Activated gamma-delta T cell treated with anti-CD3 and anti-CD28 coated beads, Interleukin-2, amount 50 U/mL, for 16 hours (primary cell): Measurements from ENCODE around the gene PHTF1.
A peak's percentile ranks its signal among the peaks of the same experiment; 100 is the strongest.
"Not testable (repeated sequence)": the region's sequence is repeated elsewhere in the genome, so short reads cannot be mapped to it uniquely, and the experiment has no call there.

ENCODE experiments used
- DNase-seq: peaks from one replicate; pipeline ENCODE4 v3.0.0-alpha.2; 2020; ENCODE audit warnings: low read depth

The PHTF1 gene

DNA sequence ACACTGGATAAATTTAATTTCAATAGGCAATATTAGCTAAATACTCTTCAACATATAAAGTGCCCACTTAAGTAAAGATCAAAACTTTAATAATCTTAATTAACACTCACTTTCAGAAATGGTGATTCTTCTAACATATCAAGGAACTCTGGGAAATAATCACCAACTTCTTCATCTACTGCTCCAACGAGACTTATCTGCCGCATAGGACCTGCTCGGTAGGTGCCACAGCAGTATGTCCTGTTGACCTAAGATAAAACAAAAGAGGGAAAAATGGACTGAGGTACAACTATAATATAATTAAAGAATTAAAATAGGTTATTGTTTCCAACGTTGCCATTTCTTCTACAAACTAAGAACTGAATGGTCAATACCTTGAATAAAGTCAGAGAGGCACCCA lies 18.3 kb upstream of the PHTF1 start:
- DNase-seq = no peak

- DNase-seq = no peak
These were observed 10.7 kb upstream of the PHTF1 start for GRCh38 chr1:113770031-113770430.

- DNase-seq = no peak
These were observed 10.3 kb upstream of the PHTF1 start for GRCh38 chr1:113769601-113769970.

- DNase-seq = no peak
These were observed 9.8 kb upstream of the PHTF1 start for GRCh38 chr1:113768916-113769600.

DNA sequence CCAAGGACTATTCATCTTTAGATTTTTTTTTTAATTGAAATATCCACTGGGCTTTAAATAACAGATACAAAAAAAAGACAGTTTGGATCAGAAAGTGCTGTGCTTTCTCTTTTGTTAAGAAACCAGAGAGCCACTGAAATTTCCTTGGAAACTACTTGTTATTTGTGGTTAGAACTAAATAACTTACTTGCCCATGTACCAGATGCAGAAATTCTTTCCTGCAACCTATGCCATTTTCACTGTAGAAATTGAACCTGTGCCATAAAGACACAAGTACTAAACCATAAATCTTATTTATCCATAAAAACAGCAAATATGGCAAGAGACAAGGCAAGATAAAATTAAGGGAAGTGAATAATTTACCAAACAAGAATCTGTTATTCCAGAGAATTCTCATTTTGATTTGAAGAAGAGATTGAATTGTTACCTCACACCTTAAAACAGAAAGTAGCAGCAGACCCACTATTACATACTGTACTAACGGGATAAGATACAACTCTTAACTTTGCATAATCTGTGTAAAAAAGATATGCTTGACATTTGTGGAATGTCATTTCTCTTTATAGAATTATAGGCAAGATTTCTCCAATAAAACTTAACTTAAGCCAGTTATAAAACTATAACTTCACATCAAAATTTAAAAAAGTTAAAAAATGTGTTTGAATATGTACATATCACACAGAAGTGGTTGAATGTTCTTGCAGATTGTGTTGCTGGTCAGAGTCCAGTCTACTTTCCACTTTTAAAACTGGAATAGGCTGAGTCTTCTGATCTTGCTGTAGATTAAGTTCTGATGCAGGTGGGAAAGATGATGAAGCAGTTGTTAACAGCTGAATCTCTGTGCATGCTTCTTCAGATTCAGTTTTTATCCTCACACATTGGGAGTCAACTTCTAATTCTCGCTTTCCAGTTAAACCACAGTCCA lies 6.3 kb upstream of the PHTF1 start:
- DNase-seq = no peak

- no peak for DNase-seq
These were observed 4.4 kb upstream of the PHTF1 start for GRCh38 chr1:113763661-113764060.

GRCh38 chr1:113761937-113762336 lies 2.7 kb upstream of the PHTF1 start:
- no peak for DNase-seq

- no peak for DNase-seq
These were observed 1.1 kb upstream of the PHTF1 start for GRCh38 chr1:113760102-113761080.

GRCh38 chr1:113758631-113759332 lies 504 bp downstream of the PHTF1 start:
- DNase-seq = peak; percentile 39

GRCh38 chr1:113756461-113756860 lies 2.8 kb downstream of the PHTF1 start:
- DNase-seq = no peak

- DNase-seq = not testable (repeated sequence)
These were observed 6.0 kb downstream of the PHTF1 start for GRCh38 chr1:113753333-113753732.

DNA sequence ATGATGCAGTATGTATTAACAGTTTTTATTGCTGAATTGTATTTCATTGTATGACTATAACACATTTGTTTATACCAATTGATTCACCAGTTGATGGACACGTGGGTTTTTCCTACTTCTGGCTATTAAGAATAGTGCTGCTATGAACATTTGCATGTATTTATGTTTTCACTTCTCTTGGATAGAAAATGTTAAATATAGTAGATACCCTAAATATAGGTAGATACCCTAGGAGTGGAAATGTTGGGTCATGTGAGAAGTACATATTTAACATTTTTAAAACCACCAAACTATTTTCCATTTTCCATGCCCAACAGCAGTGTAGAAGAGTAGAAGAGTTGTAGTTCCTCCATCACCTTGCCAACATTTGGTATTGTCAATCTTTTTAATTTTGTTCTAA lies 7.8 kb downstream of the PHTF1 start:
- DNase-seq = no peak

GRCh38 chr1:113751114-113751513 lies 8.2 kb downstream of the PHTF1 start:
- no peak for DNase-seq

DNA sequence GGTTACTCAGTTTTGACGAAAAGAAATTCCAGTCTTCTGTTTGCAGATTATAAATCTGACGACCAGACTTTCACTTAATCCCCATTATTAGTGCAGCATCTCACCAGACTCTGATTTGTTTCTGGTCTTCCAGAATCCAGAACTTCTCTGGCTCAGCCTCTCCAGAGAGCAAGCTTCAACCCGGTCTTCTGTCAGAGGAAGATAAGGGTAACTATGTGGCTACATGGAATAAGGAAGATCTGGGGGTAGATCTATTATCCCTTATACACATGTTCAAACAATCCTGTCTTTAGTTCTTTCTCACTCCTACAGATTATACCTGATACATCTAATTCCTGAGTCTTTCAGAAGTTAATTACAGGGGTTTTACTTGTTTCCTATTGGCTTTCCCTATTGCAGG lies 9.9 kb downstream of the PHTF1 start:
- no peak for DNase-seq

DNA sequence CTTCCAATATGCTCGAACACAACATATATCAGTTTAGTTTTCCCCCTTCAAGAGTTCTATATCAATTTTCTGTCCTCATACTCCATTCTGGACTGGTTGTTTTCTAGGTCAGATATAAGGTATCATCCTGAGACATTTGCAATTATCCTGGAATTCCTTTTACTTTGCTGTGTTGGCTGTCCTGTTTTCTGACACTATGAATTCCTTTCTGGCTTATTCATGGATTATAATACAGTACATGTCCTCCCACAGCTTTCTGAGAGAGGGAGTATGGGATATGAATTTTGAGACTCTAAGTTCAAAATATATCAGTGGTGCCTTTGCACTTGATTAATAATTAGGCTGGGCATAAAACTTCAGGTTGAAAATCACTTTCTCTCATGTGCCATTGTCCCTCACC lies 11.9 kb downstream of the PHTF1 start:
- no peak for DNase-seq

- no peak for DNase-seq
These were observed 13.9 kb downstream of the PHTF1 start for GRCh38 chr1:113745425-113745824.

- no peak for DNase-seq
These were observed 15.2 kb downstream of the PHTF1 start for GRCh38 chr1:113744114-113744513.

DNA sequence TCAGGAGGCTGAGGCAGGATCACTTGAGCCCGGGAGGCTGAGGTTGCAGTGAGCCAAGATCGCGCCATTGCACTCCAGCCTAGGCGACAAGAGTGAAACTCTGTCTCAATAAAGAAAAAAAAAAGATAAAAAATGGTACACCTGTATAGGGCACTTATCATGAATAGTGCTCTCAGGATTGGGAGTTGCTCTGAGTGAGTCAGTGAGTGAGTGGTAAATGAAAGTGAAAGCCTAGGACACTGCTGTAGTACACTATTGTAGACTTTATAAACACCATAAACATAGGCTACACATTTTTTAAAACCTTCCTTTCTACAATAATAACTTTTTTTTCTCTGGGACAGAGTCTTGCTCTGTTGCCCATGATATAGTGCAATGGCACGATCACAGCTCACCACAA lies 16.8 kb downstream of the PHTF1 start:
- DNase-seq = no peak

DNA sequence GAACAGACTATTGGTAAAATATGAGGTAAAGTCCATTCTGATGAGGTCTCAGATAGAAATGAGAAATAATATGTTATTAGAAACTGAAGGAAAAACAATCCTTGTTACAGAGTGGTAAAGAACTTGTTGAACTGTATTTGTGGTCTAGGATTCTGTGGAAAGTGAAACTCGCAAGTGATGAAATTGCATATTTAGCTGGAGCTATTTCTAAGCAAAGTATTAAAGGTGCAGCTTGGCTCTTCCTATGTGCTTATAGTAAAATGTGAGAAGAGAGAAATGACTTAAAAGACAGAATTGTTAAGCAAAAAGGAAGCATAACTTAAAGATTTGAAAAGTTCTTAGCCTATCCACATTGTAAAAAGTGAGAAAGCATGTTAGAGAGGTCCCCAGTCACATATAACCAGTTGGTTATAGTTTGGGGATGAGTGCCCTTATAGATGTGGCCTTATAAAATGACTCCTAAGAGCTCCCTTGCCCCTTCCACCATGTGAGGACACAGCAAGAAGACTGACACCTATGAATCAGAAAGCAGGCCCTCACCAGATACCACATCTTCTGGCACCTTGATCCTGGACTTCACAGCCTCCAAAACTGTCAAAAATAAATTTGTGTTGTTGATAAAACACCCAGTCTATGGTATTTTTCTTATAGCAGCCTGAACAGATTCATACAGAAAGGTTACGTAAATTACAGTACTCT lies 24.8 kb downstream of the PHTF1 start:
- no peak for DNase-seq

DNA sequence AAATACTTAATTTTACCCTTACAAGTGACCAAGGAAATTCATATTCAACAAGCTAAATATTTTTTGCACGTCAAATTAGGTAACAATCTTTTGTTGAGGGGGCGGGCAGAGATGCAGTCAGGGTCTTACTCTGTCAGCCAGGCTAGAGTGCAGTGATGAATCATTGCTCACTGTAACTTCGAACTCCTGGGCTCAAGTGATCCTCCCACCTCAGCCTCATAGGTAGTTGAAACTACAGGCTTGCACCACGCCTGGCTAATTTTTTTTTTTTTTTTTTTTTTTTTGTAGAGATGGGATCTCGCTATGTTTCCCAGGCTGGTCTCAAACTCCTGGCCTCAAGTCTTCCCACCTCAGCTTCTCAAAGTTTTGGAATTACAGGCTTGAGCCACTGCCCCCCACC lies 26.5 kb downstream of the PHTF1 start:
- DNase-seq = no peak

DNA sequence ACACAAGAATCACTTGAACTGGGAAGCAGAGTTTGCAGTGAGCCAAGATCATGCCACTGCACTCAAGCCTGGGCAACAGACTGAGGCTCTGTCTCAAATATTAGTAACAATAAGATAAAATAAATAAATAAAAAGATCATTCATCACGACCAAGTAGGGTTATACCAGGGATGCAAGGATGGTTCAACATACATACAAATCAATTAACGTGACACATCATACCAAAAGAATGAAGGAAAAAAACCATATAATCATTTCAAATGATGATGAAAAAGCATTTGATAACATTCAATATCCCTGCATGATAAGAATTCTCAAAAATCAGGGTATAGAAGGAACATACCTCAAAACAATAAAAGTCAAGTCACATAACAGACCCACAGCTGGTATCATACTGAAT lies 38.3 kb downstream of the PHTF1 start:
- DNase-seq = no peak
